Activated CD4-positive, CD25-positive, alpha-beta regulatory T cell treated with anti-CD3 and anti-CD28 coated beads, Interleukin-2, amount 50 U/mL, for 16 hours (primary cell): ENCODE measurements around the gene TDRD7.

Experiments used
- DNase-seq: peaks from one replicate; pipeline ENCODE4 v3.0.0-alpha.2; 2020; ENCODE audit warnings: low read depth, low spot score

Gene TDRD7

DNA sequence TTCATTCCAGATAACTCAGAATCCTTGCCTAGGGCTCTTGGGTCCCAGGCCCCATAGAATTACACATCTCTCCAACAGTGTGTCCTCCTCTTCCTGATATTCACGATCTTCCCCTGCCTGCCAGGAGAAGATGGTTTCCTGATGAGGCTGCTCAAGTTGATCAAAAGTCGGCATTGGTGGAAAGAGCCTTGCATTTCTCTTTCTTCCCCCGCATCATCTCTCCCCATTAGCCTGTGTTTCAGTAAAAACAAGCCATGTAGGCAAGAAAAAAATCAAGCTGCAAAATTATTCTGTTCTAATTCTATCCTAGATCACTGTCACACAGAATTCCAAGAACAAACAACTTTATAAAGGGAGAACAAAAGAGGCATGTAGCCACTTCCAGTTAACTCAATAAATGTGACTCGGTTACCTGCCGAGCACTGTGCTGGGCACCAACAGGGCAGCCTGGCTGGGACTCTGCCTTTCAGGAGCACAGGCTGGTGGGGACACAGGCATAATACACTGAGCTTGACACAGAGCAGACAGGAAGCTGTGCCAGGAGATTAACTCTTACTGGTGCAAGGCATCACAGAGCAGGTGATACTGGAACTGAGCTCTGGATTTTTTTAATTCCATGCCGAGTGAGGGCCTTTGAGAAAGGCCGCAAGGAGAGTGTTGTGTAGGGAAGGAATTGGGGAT, 115.1 kb downstream of the TDRD7 start:
- no peak for DNase-seq

DNA sequence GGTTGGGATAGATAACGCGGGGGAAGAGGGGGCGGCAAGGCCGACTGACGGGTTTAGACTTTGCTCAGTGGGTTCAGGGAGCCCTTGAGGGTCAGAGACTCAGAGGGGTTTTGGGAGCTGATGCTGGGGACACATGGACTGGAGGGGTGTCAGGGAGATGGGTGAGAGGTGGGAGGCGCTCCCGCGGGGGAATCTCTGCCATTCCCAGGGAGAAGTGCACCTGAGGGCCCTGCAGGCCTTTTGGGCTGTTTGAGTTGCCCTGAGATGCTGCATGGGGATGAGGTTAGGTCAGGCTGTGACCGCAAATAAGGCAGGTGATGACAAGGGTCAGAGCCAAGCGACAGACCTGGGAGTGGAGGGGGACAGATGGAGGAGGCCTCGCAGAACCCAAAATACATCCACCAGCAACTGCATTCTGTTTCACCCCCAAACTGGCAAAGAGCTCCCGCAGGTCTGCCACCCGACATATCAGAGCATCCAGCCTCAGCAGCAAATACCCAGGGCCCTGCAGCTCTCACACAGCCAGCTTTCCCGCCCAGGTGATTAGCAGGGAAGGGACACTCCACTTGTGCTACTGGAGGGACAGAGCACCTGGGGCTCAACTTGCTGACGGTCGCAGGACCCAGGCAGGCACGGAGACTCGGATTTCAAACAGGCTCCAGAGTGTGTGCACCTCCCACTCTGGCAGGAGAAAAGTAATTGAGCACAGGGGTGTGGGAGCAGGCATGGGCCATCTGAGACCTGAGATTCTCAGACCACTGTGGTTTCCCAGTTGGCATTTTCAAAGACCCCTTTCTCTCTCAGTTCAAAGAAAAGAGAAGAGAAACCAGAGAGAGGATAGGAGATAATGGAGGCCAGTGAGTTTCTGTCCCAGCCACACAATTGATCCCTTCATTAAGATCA, 116.0 kb downstream of the TDRD7 start:
- no peak for DNase-seq

DNA sequence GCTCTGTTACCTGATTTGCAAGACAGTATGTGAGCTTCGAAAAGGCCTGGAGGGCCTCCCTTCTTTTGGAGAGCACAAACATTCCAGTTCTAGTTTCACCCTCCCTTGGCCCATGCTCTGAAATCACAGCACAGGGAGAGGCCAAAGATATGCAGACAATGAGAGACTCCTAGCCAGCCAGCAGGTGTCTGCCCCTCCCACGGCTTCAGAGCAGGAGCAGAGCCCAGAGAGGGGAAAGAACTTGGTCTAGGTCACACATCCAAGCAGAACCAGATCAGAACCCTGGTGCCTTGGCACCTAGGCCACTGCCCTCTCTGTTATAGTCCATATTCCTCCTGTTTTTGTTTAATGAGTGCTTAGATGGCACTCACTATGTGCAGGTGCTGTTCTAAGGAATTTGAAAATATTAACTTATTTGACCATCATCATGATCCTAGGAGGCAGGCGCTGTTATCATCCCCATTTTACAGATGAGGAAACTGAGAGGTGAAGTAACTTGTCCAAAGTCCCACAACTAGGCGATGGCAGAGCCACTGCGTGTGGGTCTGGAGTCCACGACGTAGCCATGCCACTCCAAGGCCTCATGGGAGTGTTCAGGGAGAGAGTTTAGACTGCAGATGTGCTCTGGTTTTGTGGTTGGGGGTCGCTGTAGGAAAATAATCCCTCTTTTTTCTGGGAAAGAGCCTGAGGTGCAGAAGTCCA, 116.8 kb downstream of the TDRD7 start:
- DNase-seq: no peak

DNA sequence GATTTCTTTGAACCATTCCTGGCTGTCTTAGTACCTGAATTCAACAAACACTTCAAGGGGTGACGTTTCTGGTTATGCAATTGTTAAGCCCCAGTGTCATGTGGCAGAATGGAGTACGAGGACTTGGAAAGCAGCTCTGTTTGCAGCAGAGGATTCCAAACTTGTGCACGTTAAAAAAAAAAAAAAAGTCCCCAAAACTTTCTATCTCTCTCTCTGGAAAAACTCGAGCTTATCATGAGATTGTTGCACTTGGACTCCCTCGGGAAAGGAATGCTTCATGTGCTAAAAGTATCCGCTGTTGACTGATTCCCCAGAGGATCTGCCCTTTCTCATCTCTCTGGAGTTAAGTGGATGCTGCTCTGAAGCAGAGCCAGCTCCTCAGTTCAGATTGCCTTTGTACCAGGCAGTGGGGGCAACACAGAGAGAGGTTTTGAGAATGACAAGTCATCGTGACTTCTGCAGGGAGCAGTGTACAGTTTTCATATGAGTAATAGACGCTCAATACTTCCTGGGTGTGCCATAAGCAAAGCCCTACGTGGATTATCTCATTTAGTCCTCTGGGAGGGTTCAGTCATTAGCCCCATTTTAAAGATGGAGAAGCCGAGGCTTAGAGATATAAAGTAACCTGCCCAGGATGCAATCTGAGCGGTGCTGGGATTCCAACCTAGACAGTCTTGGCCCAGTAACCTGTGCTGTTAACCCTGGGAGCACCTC, 117.6 kb downstream of the TDRD7 start:
- DNase-seq: no peak

DNA sequence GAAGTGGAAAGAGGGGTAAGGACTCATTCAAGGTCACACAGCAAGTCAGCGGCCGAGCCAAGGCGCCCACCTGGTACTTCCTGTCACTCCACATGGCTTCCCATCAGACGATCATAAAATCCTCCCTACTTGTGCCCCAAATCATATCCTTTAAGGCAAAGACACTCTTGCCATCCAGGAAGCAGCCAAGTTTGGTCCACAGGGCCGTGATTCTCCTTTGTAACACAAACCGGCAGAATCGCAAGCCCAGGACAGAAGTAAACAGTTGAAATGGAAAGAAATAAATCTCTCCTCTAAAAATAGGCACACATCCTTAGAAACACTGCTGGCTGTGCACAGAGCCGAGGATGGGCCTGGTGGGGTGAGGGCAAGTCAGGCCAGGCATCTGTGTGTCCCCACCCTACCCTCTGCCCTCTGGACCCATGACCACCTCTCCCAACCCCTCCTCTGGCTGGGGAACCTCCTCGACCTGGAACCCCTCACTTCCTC, 120.0 kb downstream of the TDRD7 start:
- DNase-seq: no peak

DNA sequence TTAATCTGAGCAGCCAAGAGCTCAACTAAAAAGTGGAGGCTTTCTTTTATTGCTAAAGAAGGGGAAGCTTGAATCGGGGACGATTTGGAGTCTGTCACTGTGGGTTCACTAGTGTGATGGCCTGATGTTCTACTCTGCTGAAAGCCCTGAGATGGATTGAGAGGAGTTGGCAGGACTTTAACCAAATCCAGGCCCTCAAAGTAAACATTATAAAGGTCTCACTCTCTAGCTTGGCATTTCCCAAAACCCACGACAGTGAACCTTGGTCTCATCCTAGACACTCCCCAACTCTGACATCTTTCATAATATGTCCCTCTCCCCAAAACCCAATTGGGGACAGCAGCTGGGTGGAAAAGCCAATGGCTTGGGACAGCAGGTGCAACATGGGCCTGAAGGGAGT, 122.3 kb downstream of the TDRD7 start:
- no peak for DNase-seq

DNA sequence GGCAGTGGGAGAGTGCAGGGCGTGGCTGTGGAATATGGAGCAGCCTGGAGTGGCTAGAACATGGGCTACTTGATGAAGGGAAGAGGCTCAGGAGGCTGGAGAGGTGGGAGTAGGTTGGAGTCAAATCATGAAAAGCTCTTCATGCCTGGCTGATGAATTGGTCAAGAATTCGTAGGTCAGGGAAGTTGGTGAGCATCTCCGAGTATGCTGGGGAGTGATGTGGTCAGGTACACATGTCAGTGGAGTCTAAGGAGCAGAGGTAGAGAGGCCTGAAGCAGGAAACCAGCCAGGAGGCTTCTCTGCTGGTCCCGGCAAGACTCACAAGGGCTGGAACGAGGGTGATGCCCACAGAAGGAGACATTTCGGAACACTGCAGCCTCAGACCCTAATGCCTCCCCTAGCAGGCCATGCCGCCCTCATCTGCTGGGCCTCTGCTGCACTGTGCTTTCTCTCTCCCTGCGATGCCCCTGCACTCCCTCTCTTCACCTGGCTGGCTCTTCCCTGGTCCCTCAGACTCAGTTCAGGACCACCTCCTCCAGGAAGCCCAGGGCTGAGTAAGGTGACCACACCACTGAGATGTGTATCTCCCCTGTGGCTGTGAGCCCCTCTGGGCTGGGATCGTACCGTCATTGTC, 123.2 kb downstream of the TDRD7 start:
- DNase-seq: no peak

DNA sequence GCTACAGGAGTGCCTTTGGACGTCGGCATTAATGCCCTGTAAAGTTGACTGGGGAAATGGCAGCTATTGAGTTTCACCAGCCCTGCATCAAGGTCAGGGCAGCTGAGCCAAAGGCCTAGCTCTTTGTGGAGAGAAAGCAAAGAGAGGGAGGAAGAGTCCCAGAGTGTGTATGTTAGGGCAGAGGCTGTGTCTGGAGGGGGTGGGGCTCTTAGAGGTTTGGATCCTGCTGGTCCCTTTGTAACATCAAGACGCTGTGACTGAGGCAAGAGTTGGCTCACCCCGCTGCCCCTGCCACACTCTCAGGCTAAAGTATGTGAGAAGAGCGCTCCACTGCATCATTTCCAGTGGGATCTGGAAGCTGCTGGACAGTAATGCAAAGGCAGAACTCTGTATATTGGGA, 123.9 kb downstream of the TDRD7 start:
- DNase-seq: no peak

DNA sequence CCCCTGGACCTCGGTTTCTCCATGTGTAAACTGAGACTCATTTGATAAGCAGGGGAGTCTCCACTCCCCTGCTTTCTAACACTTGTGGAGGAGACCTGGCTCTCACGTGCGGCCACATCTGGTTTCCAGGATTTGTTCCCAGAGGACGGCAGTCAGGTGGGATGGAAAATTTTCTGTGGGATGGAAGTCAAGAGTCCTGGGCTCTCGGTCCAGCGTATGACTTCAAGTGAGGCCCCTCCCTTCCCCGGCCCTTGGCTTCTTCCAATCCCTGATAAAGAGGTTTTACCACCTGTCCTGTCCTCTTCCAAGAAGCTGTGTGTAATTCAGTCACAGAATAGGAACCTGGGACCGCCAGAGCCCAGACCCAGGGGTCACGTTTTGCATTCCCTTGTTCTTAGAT, 124.6 kb downstream of the TDRD7 start:
- DNase-seq: no peak

DNA sequence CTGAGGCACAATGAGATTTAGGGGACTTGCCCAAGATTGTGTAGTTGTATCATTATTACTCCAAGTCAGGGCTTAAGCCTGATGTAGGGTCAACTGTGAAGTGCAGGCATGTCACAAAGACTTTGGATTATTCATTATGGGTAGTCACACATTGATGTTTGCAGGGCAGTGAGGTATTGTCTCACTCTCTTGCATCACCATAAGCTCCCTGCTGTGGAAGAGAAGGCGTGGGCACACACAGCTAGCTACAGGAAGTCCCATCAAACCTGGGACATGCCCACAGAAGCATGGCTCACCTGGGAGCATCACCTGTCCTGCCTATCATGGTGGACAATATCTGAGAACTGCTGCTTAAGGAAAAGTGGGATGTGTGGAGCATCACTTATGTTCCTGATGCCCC, 131.7 kb downstream of the TDRD7 start:
- no peak for DNase-seq

DNA sequence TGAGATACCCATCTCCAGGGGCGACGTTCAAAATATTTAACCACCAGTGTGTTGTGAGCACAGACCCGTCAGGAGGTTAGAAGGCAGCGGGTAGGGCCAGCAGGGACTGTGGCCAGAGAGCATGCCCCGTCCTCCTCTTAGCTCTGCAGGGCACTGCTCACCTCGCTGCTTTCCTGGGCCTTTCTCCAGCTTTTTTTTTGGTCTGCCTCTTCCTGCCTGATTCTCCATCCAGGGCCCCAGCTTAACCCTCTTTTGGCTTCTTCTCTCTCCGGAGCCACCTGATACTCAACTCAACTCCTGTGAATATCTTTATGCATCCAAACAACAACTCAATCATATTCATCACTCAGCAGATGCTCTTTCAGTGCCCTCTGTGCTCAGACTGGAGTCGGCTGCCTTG, 133.6 kb downstream of the TDRD7 start:
- DNase-seq: no peak
